HEK293T (cell line): ENCODE data around the gene PRPF40A.

Experiments
- CTCF ChIA-PET: fragments of 350-600 bp; formaldehyde crosslinking; extraction: SDS; loops from one replicate; lab custom pipeline; 2021; ENCODE audit warnings: antibody characterized with exemption, inconsistent platforms; lab: Yijun Ruan, JAX
- POLR2A ChIA-PET: fragments of 350-600 bp; formaldehyde crosslinking; extraction: SDS; loops from one replicate; lab custom pipeline; 2020; ENCODE audit warnings: antibody characterized with exemption, inconsistent platforms; lab: Yijun Ruan, JAX
- DNase-seq: peaks from one replicate; pipeline ENCODE4 v3.0.0; 2012; ENCODE audit warnings: mixed read lengths; ENCODE audit errors: extremely low spot score
- ARNT ChIP-seq: fragments of 450-650 bp; IDR thresholded peaks from 2 replicates; pipeline ENCODE4 v1.6.1; 2017; ENCODE audit warnings: mild to moderate bottlenecking
- BHLHE40 ChIP-seq: fragments of 450-650 bp; IDR thresholded peaks from 2 replicates; pipeline ENCODE4 v1.6.1; 2016; ENCODE audit warnings: mild to moderate bottlenecking, moderate library complexity, borderline replicate concordance
- CTBP1 ChIP-seq: fragments of 450-650 bp; IDR thresholded peaks from 2 replicates; pipeline ENCODE4 v1.6.1; 2016; ENCODE audit warnings: borderline replicate concordance
- ELF4 ChIP-seq: fragments of 450-650 bp; IDR thresholded peaks from 2 replicates; pipeline ENCODE4 v1.6.1; 2017; ENCODE audit warnings: antibody characterized with exemption
- FOXA1 ChIP-seq: fragments of 450-650 bp; IDR thresholded peaks from 2 replicates; pipeline ENCODE4 v1.6.1; 2016; ENCODE audit warnings: mild to moderate bottlenecking
- FOXK2 ChIP-seq: fragments of 450-650 bp; IDR thresholded peaks from 2 replicates; pipeline ENCODE4 v1.6.1; 2016; ENCODE audit warnings: mild to moderate bottlenecking
- FOXM1 ChIP-seq: fragments of 450-650 bp; IDR thresholded peaks from 2 replicates; pipeline ENCODE4 v1.6.1; 2017; ENCODE audit warnings: mild to moderate bottlenecking, borderline replicate concordance
- HDGF ChIP-seq: fragments of 450-650 bp; IDR thresholded peaks from 2 replicates; pipeline ENCODE4 v1.6.1; 2017; ENCODE audit warnings: antibody characterized with exemption, borderline replicate concordance
- L3MBTL2 ChIP-seq: fragments of 450-650 bp; conservative IDR thresholded peaks from 2 replicates; pipeline ENCODE4 v1.6.1; 2016; ENCODE audit warnings: mild to moderate bottlenecking
- LEF1 ChIP-seq: fragments of 450-650 bp; IDR thresholded peaks from 2 replicates; pipeline ENCODE4 v1.6.1; 2017; ENCODE audit warnings: mild to moderate bottlenecking, borderline replicate concordance
- NFRKB ChIP-seq: fragments of 450-650 bp; IDR thresholded peaks from 2 replicates; pipeline ENCODE4 v1.6.1; 2016; ENCODE audit warnings: mild to moderate bottlenecking, moderate library complexity
- SP1 ChIP-seq: fragments of 450-650 bp; IDR thresholded peaks from 2 replicates; pipeline ENCODE4 v1.6.1; 2017
- SUZ12 ChIP-seq: fragments of 450-650 bp; IDR thresholded peaks from 2 replicates; pipeline ENCODE4 v1.6.1; 2016; ENCODE audit warnings: mild to moderate bottlenecking
- TARDBP ChIP-seq: fragments of 450-650 bp; IDR thresholded peaks from 2 replicates; pipeline ENCODE4 v1.6.1; 2016
- ZNF384 ChIP-seq: fragments of 450-650 bp; IDR thresholded peaks from 2 replicates; pipeline ENCODE4 v1.6.1; 2016
- TF ChIP-seq, protein P1 (sequence below): fragments of 450-650 bp; IDR thresholded peaks from 2 replicates; pipeline ENCODE4 v1.6.1; 2016

The PRPF40A gene

DNA sequence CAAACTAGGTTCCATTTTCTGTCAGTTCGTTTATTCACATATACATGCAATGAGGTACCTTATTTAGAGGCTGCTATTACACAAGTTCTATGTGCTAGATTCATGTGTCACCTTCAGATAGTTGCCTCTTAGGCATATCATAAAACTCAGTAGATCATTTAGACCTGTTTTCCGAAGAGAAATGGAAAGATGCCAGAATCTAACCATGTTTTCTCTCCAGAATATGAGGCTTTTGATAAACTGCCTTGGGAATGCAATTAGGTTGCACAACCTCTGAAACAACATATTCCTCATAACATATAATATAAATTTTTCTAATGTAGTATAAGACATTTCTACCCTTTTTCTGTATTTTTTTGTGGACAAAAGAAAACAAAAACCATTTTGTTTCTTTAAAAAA is 108.1 kb downstream of the PRPF40A start:
- POLR2A ChIA-PET, result no interaction called here
- DNase-seq, result no peak
- CTCF ChIA-PET, result interaction anchor here (1.1 kb wide), 1 partner anchor 27 kb away, joined by 3 read pairs; no protein-coding TSS in a partner anchor
- TF ChIP-seq L3MBTL2 (no peak), BHLHE40 (no peak), FOXA1 (no peak), SUZ12 (no peak)

DNA sequence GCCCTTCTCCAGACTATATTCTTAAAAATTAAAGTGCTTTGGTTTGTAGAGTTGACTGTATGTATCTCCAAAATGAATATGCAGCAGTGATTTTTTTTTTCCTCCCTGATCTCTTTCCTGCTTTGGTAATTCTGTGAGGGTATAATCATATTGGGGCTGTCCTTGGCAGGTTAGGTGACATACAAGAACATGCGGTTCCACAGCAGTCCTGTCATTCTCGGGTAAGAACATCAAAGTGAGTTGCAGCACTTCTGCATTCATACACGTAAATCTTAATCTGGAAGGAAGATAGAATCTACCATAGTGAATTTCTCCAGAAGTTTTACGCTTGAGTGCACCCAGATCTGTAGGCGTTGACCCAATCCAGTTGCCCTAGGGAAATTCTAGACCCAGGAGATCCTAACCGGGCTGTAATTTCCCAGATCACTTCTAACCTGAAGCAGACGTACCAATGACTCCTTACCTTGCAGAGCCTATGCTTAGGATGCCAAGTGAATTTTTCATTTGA is 109.4 kb downstream of the PRPF40A start:
- no peak for DNase-seq
- CTCF ChIA-PET, result no interaction called here
- no peak for TF ChIP-seq TARDBP
- TF ChIP-seq LEF1, result no peak
- TF ChIP-seq FOXK2, result no peak
- no peak for TF ChIP-seq SUZ12
- TF ChIP-seq, protein P1, sequence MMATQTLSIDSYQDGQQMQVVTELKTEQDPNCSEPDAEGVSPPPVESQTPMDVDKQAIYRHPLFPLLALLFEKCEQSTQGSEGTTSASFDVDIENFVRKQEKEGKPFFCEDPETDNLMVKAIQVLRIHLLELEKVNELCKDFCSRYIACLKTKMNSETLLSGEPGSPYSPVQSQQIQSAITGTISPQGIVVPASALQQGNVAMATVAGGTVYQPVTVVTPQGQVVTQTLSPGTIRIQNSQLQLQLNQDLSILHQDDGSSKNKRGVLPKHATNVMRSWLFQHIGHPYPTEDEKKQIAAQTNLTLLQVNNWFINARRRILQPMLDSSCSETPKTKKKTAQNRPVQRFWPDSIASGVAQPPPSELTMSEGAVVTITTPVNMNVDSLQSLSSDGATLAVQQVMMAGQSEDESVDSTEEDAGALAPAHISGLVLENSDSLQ, result no peak
- TF ChIP-seq HDGF, result no peak
- no peak for TF ChIP-seq ZNF384
- TF ChIP-seq L3MBTL2, result no peak
- TF ChIP-seq FOXM1, result no peak
- POLR2A ChIA-PET, result no interaction called here

DNA sequence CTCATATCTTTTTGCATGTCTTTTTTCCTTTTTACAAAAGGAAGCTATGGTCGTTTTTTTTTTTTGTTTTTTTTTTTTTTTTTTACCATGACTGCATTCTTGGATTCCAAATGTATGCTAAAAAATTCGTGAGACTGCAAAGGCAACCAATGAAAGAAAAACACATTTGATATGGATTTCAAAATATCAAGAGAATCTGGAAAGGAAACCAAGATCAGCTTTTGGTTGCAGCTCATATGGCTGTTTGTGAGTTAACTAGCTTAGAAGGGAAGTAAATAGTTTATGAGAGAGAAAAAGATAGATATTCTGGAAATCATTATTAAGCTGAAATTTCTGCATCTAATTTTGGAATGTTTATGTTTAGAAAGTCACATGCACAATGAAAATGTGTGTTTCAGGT is 110.3 kb downstream of the PRPF40A start:
- no peak for DNase-seq
- ChIA-PET POLR2A (no interaction called here), CTCF (interaction anchor here (0.7 kb wide), 1 partner anchor 419 kb away, joined by 5 read pairs; no protein-coding TSS in a partner anchor)
- TF ChIP-seq ZNF384, result no peak
- TF ChIP-seq, protein P1, result no peak
- no peak for TF ChIP-seq FOXA1
- TF ChIP-seq NFRKB, result no peak
- no peak for TF ChIP-seq ELF4
- no peak for TF ChIP-seq ARNT
- no peak for TF ChIP-seq FOXM1
- no peak for TF ChIP-seq BHLHE40
- TF ChIP-seq TARDBP, result no peak
- no peak for TF ChIP-seq SUZ12
- TF ChIP-seq HDGF, result no peak
- no peak for TF ChIP-seq L3MBTL2
- no peak for TF ChIP-seq SP1
- TF ChIP-seq CTBP1, result no peak

DNA sequence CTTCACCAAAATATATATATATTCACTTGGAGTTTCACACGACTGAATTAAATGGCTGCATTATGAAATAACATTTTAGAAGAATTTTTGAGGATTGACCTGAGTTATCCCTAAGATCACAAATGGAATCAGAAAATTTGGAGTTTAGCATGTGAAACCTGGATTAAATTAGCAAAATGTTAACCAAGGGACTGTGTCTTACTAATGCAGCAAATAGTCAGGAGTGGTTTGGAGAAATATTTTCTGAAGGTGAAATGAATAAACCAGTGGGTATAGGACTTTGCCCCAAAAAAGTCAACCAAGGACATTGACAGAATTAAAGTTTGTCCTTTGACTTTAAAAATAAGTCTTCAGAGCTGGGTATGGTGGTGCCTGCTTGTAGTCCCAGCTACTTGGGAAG is 111.2 kb downstream of the PRPF40A start:
- no peak for DNase-seq
- POLR2A ChIA-PET, result no interaction called here
- TF ChIP-seq FOXM1 (no peak), ELF4 (no peak), SUZ12 (no peak), ZNF384 (no peak), HDGF (no peak)
- CTCF ChIA-PET, result interaction anchor here (0.6 kb wide), 1 partner anchor 435 kb away, joined by 3 read pairs; no protein-coding TSS in a partner anchor

DNA sequence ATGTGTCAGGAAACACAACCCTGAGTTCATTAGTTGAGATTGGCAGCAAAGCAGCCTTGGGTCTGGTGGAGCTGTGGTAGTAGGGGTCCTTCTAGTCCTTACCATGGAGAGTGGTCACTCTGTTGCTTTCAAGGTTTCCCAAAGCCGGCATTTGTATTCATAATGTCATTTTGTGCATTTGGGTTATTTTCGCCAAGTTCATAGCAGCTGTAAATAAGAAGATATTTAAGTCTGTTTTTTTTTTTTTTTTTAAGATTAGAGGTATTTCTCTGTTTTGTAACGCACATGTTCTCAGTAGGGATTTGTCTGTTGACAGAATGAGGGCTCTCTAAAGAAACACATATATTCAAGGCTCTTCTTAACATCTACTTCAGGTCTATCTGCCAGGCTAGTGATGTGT is 114.1 kb downstream of the PRPF40A start:
- ChIA-PET POLR2A (no interaction called here), CTCF (no interaction called here)
- TF ChIP-seq FOXM1, result no peak
- TF ChIP-seq ZNF384, result no peak
- TF ChIP-seq FOXK2, result no peak
- no peak for TF ChIP-seq ELF4
- no peak for TF ChIP-seq SP1
- no peak for TF ChIP-seq HDGF
- no peak for TF ChIP-seq TARDBP
- TF ChIP-seq NFRKB, result no peak
- TF ChIP-seq LEF1, result no peak
- TF ChIP-seq FOXA1, result no peak
- TF ChIP-seq ARNT, result no peak
- no peak for TF ChIP-seq CTBP1
- TF ChIP-seq SUZ12, result no peak
- no peak for TF ChIP-seq L3MBTL2
- no peak for TF ChIP-seq BHLHE40
- TF ChIP-seq, protein P1, result no peak
- DNase-seq, result no peak

DNA sequence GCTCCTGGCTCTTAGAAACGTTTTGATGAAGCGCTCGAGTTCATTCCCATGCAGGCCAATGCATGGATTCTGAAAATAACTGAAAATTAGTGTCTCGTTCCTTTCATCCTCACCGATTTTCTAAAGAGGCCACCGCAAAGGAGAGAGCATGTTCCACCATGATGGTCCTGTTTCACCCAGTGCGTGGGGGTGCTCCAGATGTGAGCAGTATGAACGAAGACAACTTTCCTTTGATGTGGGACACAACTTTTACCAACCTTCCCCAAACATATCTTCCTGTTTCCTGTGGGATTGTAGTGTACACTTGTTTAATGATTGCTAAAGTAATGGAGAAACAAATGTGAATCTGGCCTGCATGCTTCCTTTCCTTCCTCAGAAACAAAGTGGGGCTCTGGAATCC is 114.5 kb downstream of the PRPF40A start:
- ChIA-PET POLR2A (no interaction called here), CTCF (no interaction called here)
- DNase-seq, result no peak
- TF ChIP-seq SP1 (no peak), L3MBTL2 (no peak), HDGF (no peak)
